ENCODE results near the gene PER1.

DNA sequence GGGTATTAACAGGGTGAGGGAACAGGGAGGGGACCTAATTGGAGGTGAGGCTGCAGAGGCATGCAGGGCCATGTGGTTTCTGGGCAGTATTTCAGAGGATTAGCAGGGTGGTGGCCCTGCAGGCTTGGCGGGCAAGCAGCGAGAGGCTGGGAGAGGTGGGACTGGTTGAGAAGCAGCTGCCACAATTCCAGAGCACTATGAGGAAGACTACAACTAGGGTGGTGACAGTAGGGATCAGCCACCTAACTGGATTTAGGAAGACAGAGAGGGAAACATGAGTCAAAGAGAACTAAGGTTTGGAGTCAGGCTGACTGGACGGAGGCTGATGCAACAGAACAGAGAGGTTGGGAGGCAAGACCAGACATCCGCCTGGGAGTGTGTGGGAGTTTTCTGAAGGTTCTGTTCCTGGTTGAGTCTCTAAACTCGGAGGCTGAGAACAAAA lies 46.2 kb downstream of the PER1 start:
- TF ChIP-seq, protein P1, sequence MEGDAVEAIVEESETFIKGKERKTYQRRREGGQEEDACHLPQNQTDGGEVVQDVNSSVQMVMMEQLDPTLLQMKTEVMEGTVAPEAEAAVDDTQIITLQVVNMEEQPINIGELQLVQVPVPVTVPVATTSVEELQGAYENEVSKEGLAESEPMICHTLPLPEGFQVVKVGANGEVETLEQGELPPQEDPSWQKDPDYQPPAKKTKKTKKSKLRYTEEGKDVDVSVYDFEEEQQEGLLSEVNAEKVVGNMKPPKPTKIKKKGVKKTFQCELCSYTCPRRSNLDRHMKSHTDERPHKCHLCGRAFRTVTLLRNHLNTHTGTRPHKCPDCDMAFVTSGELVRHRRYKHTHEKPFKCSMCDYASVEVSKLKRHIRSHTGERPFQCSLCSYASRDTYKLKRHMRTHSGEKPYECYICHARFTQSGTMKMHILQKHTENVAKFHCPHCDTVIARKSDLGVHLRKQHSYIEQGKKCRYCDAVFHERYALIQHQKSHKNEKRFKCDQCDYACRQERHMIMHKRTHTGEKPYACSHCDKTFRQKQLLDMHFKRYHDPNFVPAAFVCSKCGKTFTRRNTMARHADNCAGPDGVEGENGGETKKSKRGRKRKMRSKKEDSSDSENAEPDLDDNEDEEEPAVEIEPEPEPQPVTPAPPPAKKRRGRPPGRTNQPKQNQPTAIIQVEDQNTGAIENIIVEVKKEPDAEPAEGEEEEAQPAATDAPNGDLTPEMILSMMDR (IDR thresholded peaks at IDR 0.05; ENCODE audit: insufficient read depth, low read length, poor library complexity, severe bottlenecking) = no peak
- no peak for TF ChIP-seq EZH2phosphoT487 (conservative IDR thresholded peaks at IDR 0.05; ENCODE audit: low read length)
